ENCODE measurements around the gene MAP3K21. TPM values are rescaled to one million over a fixed set of nuclear protein-coding genes. Genes with fewer than 3 reads are reported as not detected.

MAP3K21 gene
- total and polyA plus RNA-seq, 2 experiments from 2014 or later: 0.70 to 2.9 TPM

- H3K27me3 ChIP-seq: no peaks in the 10 kb centered on the region
- no peaks in the 10 kb centered on the region for H3K36me3 ChIP-seq
- no peaks in the 10 kb centered on the region for H3K4me1 ChIP-seq (ENCODE audit: low read depth)
- TF ChIP-seq, protein P1, sequence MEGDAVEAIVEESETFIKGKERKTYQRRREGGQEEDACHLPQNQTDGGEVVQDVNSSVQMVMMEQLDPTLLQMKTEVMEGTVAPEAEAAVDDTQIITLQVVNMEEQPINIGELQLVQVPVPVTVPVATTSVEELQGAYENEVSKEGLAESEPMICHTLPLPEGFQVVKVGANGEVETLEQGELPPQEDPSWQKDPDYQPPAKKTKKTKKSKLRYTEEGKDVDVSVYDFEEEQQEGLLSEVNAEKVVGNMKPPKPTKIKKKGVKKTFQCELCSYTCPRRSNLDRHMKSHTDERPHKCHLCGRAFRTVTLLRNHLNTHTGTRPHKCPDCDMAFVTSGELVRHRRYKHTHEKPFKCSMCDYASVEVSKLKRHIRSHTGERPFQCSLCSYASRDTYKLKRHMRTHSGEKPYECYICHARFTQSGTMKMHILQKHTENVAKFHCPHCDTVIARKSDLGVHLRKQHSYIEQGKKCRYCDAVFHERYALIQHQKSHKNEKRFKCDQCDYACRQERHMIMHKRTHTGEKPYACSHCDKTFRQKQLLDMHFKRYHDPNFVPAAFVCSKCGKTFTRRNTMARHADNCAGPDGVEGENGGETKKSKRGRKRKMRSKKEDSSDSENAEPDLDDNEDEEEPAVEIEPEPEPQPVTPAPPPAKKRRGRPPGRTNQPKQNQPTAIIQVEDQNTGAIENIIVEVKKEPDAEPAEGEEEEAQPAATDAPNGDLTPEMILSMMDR (IDR thresholded peaks at IDR 0.05; ENCODE audit: low read depth, low read length): no peak
- H3K4me3 ChIP-seq: no peak overlapping the region
- H3K27ac ChIP-seq: no peak overlapping the region
- H3K9me3 ChIP-seq (ENCODE audit: low read depth): no peaks in the 10 kb centered on the region
- DNase-seq (ENCODE audit: low read depth in 1 of 2, low spot score in 1 of 2): no peak
These were observed 39.1 kb downstream of the MAP3K21 start for GRCh38 chr1:233366575-233366974.

DNA sequence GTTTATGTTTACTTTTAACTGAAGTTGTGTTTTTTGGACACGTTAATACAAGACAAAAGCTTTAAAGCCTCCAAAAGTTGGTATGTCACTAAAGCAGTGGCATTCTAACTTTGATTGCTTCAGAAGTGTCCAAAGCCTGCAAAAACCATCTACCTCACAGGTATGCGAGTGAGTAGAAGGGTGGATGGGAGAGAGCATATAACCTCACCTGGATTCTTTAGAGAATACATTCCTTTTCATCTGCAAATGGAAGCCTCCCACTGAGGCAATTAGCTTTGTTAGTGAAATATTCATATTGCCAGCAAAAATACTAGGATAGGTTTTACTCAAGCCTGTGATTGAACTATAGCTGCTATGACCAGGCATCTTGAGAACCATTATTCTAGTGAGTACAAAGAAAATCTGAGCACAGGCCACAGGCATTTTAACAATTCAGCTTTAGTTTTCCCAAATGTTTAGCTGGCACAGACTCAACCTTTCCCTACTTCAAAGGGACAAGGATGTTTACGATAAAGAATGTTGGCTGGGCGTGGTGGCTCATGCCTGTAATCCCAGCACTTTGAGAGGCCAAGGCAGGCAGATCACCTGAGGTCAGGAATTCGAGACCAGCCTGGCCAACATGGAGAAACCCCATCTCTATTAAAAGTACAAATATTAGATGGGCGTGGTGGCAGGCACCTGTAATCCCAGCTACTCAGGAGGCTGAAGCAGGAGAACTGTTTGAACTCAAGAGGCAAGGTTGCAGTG, 39.7 kb downstream of the MAP3K21 start:
- H3K36me3 ChIP-seq: no peaks in the 10 kb centered on the region
- no peaks in the 10 kb centered on the region for H3K9me3 ChIP-seq (ENCODE audit: low read depth)
- no peaks in the 10 kb centered on the region for H3K4me1 ChIP-seq (ENCODE audit: low read depth)
- TF ChIP-seq, protein P1 (IDR thresholded peaks at IDR 0.05; ENCODE audit: low read depth, low read length): no peak
- no peak for DNase-seq (ENCODE audit: low read depth in 1 of 2, low spot score in 1 of 2)
- H3K4me3 ChIP-seq: no peak overlapping the region
- no peaks in the 10 kb centered on the region for H3K27me3 ChIP-seq
- no peak overlapping the region for H3K27ac ChIP-seq

DNA sequence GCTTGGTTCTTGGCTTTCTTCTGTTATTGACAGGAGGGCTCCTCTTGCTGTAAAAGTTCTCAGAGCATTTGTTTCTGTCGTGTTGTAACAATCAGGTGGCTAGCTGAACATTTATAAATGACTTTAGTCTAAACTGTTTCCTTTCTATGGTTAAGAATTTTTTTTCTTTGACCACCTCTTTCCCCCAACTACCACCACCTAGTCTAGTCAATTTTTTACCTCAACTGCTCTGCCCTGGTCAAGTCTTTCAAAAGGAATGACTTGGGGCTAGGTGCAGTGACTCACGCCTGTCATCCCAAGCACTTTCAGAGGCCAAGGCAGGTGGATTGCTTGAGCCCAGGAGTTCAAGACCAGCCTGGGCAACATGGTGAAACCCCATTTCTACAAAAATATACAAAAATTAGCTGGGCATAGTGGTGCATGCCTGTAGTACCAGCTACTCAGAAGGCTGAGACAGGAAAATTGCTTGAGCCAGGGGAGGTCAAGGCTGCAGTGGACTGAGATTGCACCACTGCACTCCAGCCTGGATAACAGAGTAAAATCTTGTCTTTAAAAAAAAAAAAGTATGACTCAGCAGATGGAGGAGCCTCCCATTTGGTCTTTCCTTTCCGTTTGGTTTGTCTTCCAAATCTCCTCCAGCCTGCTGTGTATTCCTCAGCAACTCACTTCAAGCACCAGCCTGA, 40.7 kb downstream of the MAP3K21 start:
- no peaks in the 10 kb centered on the region for H3K27me3 ChIP-seq
- H3K4me3 ChIP-seq: no peak overlapping the region
- TF ChIP-seq, protein P1 (IDR thresholded peaks at IDR 0.05; ENCODE audit: low read depth, low read length): no peak
- no peaks in the 10 kb centered on the region for H3K4me1 ChIP-seq (ENCODE audit: low read depth)
- no peaks in the 10 kb centered on the region for H3K36me3 ChIP-seq
- peak in 1 of 2 donors; percentile 70 for DNase-seq (ENCODE audit: low read depth in 1 of 2, low spot score in 1 of 2)
- no peak overlapping the region for H3K27ac ChIP-seq
- no peaks in the 10 kb centered on the region for H3K9me3 ChIP-seq (ENCODE audit: low read depth)

DNA sequence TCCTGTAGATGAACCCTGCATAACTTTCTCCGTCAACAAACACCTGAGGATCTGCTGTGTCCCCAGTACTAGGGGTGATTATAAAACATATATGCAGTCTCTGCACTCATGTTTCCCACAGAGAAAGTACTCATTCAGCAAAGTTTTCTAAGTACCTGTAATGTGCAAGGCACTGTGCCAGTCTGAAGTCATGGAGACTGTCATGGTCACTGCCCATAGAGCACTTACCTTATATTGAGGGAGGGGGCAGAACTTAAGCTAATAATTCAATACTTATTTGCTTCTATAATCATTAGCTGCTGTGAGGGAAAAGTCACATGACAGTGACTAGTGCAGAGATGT, 41.2 kb downstream of the MAP3K21 start:
- H3K36me3 ChIP-seq: no peaks in the 10 kb centered on the region
- no peaks in the 10 kb centered on the region for H3K27me3 ChIP-seq
- no peaks in the 10 kb centered on the region for H3K4me1 ChIP-seq (ENCODE audit: low read depth)
- H3K27ac ChIP-seq: no peak overlapping the region
- no peaks in the 10 kb centered on the region for H3K9me3 ChIP-seq (ENCODE audit: low read depth)
- DNase-seq (ENCODE audit: low read depth in 1 of 2, low spot score in 1 of 2): no peak
- TF ChIP-seq, protein P1 (IDR thresholded peaks at IDR 0.05; ENCODE audit: low read depth, low read length): no peak
- no peak overlapping the region for H3K4me3 ChIP-seq

DNA sequence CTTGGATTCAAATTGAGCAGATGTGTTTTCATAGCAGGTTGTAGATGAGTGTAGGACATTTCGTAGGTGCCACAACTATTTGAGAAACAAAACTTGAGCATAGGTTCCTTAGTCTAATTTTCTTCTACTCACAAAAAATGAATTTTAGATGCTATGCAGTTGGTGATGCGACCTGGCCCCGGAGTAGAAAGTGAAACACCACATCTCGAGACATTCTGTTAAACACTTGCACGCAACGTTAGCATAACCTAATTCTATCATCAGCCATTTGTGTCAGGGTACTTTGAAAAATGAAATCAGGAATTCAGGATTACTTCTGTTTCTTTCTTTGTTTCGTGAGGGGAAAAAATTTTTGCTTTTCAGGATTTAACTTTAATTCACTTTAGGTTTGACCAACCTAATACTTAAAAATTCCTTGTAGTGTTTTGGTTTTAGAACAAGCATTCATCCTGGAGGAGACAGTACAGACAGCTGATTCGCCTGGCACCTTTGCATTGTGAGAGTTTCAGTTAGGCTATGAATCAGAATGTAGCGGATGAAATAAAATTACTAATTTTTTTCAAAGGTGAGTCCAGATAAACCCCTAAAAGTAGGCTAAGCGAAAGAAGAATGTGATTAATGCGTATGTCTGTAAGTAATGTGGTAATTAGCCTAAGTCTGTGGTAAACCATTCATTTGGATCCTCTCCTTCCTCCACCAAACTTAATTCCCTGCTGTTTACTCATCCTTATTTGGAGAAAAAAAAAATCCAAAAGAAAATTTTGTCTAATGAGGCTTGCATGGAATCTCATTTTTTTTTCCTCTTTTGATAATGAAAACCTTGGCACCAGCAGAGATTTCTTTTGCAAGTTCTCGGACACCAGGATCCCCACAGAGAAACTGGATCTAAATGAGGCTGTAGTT, 44.9 kb downstream of the MAP3K21 start:
- H3K4me1 ChIP-seq (ENCODE audit: low read depth): no peaks in the 10 kb centered on the region
- no peaks in the 10 kb centered on the region for H3K36me3 ChIP-seq
- H3K27ac ChIP-seq: no peak overlapping the region
- no peaks in the 10 kb centered on the region for H3K9me3 ChIP-seq (ENCODE audit: low read depth)
- H3K4me3 ChIP-seq: no peak overlapping the region
- TF ChIP-seq, protein P1 (IDR thresholded peaks at IDR 0.05; ENCODE audit: low read depth, low read length): no peak
- no peaks in the 10 kb centered on the region for H3K27me3 ChIP-seq
- no peak for DNase-seq (ENCODE audit: low read depth in 1 of 2, low spot score in 1 of 2)
